ENCODE measurements around the gene C6orf62.
"Not testable (repeated sequence)": the region's sequence is repeated elsewhere in the genome, so short reads cannot be mapped to it uniquely, and the experiment has no call there.

The C6orf62 gene

DNA sequence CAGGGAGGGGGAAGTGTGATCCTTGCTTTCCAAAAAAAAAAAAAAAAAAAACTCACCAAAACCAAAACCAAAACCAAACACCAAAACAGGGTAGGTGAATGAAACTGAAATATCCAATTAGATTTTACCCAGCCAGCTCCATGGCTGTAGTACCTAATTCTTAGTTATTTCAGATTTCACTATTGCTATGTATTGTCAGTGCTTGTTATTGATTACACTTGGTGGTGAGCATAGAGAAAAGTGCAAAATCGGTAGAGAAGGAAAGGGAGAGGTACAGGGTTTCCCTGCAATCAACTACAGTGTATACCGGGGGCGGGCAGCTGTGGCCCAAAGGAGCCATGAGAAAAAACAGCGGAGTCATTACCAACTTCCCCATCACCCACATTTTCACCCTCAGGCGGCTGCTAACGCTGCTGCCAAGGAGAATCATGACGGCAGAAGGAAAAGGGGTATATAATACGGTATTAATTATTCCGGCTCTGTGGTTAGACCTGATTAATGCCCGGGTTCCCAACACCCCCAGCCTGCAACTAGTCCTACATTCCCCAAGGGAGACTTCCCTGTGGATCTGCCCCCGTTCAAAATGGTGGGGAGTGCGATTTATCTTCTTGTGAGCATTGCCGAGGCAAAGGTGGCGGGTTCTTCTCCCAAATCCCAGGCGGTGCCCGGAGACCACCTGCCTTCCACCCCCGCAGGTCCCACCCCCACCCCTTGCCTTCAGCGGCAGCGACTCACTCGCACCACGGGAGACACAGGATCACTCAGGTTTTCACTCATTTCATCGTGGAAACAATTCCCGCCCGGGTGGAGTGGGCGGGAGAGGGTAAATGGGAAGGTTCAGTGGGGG, at the start of gene C6orf62:
C6orf62 (minus strand) TSS at position 30 of the 847 bp plus-strand sequence. CDS start 486 bp downstream, outside the sequence.
- DNase-seq (ENCODE audit: low spot score): peak; percentile 49
- TF ChIP-seq, protein P1, sequence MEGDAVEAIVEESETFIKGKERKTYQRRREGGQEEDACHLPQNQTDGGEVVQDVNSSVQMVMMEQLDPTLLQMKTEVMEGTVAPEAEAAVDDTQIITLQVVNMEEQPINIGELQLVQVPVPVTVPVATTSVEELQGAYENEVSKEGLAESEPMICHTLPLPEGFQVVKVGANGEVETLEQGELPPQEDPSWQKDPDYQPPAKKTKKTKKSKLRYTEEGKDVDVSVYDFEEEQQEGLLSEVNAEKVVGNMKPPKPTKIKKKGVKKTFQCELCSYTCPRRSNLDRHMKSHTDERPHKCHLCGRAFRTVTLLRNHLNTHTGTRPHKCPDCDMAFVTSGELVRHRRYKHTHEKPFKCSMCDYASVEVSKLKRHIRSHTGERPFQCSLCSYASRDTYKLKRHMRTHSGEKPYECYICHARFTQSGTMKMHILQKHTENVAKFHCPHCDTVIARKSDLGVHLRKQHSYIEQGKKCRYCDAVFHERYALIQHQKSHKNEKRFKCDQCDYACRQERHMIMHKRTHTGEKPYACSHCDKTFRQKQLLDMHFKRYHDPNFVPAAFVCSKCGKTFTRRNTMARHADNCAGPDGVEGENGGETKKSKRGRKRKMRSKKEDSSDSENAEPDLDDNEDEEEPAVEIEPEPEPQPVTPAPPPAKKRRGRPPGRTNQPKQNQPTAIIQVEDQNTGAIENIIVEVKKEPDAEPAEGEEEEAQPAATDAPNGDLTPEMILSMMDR (IDR thresholded peaks at IDR 0.05; ENCODE audit: extremely low read depth, missing control alignments): no peak

DNA sequence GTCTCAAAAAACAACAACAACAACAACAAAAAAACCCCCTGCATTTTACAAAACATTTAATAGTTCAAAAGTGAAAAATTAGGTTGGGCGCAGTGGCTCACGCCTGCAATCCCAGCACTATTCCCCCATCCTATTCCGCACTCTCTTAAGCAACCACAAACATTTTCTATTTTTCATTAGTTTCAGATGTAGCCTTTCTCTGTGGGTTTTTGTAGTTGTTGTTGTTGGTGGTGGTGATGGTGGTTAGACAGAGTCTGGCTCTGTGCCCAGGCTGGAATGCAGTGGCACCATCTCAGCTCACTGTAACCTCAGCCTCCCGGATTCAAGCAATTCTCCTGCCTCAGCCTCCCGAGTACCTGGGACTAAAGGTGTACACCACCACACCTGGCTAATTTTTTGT, 49.4 kb upstream of the C6orf62 start:
- TF ChIP-seq, protein P1 (IDR thresholded peaks at IDR 0.05; ENCODE audit: extremely low read depth, missing control alignments): no peak

DNA sequence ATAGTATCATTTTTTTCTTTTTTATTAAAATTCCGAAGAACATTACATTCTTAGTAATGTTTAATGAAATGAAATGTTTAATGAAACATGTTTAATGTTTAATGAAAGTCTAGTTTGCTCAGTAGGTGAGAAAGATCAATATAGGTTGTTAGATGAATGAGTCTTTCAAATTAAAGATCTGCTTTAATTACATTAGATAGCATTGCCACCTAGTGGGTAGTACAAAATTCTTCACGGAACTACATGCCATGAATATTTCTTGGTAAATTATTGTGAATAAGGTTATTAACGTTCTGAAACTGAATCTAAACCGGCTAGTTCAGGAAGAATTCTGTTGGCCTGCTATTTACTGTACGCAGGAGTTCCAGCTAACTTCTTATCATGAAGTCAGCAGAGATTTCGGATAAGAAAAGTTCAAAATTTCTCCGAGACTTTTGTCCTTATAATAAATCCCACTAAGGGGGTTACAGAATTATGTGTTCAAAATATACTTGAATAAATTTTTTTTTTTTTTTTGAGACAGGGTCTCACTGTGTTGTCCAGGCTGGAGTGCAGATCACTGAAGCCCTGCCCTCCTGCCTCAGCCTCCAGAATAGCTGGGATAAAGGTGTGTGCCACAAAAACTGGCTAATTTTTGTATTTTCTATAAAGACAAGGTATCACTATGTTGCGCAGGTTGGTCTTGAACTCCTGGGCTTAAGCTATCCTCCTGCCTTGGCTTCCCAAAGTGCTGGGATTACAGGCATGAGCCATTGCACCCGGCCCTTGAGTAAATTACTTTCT, 47.9 kb upstream of the C6orf62 start:
- peak; percentile 75 for DNase-seq (ENCODE audit: low spot score)
- TF ChIP-seq, protein P1 (IDR thresholded peaks at IDR 0.05; ENCODE audit: extremely low read depth, missing control alignments): no peak

More for the DNA sequence above, 49.4 kb upstream of the C6orf62 start:
- DNase-seq (ENCODE audit: low spot score): no peak

DNA sequence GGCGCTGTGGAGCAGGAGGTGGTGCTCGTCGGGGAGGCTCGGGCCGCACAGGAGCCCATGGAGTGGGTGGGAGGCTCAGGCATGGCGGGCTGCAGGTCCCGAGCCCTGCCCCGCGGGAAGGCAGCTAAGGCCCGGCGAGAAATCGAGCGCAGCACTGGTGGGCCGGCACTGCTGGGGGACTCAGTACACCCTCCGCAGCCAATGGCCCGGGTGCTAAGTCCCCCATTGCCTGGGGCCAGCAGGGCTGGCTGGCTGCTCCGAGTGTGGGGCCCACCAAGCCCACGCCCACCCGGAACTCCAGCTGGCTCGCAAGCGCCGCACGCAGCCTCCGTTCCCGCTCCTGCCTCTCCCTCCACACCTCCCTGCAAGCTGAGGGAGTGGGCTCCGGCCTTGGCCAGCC, 47.0 kb upstream of the C6orf62 start:
- DNase-seq (ENCODE audit: low spot score): not testable (repeated sequence)

DNA sequence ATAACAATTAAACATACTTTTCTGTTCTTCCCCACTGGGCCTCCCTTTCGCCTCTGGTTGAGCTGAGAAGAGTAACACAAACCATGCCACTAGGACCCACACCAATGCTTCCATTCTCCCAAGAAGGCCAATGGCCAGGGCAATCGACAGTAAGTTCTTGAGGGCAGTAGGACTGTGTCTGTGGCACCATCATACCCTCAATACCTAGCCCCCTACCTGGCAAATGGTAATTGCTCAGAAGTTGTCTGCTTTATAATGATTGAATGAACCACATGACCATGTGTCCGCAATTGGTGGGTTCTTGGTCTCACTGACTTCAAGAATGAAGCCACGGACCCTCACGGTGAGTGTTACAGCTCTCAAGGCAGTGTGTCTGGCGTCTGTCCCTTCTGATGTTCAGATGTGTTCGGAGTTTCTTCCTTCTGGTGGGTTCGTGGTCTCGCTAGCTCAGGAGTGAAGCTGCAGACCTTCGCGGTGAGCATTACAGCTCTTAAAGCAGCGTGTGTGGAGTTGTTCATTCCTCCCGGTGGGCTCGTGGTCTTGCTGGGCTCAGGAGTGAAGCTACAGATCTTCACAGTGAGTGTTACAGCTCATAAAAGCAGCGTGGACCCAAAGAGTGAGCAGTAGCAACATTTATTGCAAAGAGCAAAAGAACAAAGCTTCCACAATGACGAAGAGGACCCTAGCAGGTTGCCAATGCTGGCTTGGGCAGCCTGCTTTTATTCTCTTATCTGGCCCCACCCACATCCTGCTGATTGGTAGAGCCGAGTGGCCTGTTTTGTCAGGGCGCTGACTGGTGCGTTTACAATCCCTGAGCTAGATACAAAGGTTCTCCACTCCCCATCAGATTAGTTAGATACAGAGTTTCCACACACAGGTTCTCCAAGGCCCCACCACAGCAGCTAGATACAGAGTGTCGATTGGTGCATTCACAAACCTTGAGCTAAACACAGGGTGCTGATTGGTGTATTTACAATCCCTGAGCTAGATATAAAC, 46.2 kb upstream of the C6orf62 start:
- not testable (repeated sequence) for DNase-seq (ENCODE audit: low spot score)

DNA sequence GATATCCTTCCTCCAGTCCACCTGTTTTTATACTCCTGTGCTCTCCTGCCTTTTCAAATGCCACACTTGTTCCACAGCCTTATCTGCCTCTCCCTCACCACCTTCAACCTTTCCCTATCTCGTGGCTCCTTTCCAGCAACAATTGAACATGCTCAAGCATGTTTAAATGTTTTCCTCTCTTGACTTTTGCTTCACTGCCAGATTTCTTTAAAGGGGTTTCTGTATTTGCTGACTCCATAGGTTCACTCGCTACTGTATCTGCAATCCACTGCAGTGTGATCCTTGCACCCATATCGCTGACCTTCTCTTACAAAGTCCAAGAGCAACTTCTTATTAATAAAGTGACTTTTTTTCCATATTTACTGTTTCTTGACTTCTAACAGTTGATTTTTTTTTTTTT, 44.6 kb upstream of the C6orf62 start:
- TF ChIP-seq, protein P1 (IDR thresholded peaks at IDR 0.05; ENCODE audit: extremely low read depth, missing control alignments): no peak
- no peak for DNase-seq (ENCODE audit: low spot score)

DNA sequence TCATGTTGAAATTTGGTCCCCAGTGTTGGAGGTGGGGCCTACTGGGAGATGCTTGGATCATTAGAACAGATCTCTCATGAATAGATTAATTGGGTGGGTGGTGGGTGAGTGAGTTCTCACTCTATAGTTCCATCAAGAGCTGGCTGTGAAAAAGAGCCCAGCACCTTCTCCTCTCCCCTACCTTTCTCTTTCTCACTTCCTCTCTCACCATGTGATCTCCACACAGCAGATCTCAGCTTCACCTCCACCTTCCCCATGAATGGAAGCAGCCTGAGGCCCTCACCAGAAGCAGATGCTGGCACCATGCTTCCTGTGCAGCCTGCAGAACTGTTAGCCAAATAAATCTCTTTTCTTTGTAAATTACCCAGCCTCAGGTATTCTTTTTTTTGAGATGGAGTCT, 42.9 kb upstream of the C6orf62 start:
- DNase-seq (ENCODE audit: low spot score): no peak
- TF ChIP-seq, protein P1 (IDR thresholded peaks at IDR 0.05; ENCODE audit: extremely low read depth, missing control alignments): no peak
